Upper lobe of left lung (tissue), 6 donors: Measurements from ENCODE around the gene CABP1. TPM values are rescaled to one million over a fixed set of nuclear protein-coding genes. Genes with fewer than 3 reads are reported as not detected.

Experiments used
- ATAC-seq, 2 donors: fragments of 200-7000 bp; cut with Tn5 transposase; one replicate each; pipeline ENCODE4 v1.9.1; 2022; ENCODE audit warnings: mild to moderate bottlenecking in 2 of 2, moderate library complexity in 2 of 2; ENCODE audit not compliant: low FRiP score in 2 of 2
- DNase-seq, 2 donors: peaks; one replicate each; pipeline ENCODE4 v3.0.0-alpha.2; 2019 to 2020
- H3K27ac ChIP-seq, 4 donors: fragments of 200-600 bp; sonication (generic); one replicate each; pipeline ENCODE4 v1.5.1; 2016 to 2019
- H3K27me3 ChIP-seq, 4 donors: fragments of 200-600 bp; sonication (generic); one replicate each; pipeline ENCODE4 v1.5.1; 2017 to 2019
- H3K36me3 ChIP-seq, 4 donors: fragments of 200-600 bp; sonication (generic); one replicate each; pipeline ENCODE4 v1.5.1; 2016 to 2019
- H3K4me1 ChIP-seq, 4 donors: fragments of 200-600 bp; sonication (generic); one replicate each; pipeline ENCODE4 v1.5.1; 2018 to 2019
- H3K4me3 ChIP-seq, 4 donors: fragments of 200-600 bp; sonication (generic); one replicate each; pipeline ENCODE4 v1.5.1; 2017 to 2019; ENCODE audit warnings: mild to moderate bottlenecking in 2 of 4, moderate library complexity in 1 of 4
- H3K9me3 ChIP-seq, 4 donors: fragments of 200-600 bp; sonication (generic); one replicate each; pipeline ENCODE4 v1.5.1; 2018 to 2019
- EP300 ChIP-seq, 4 donors: sonication (generic); formaldehyde crosslinking; IDR thresholded peaks; one replicate each; pipeline ENCODE4 v1.5.1; 2017; ENCODE audit warnings: antibody characterized with exemption in 4 of 4, control low read depth in 2 of 4
- POLR2A ChIP-seq, 4 donors: fragments of 450-650 bp; IDR thresholded peaks; one replicate each; pipeline ENCODE4 v1.5.1; 2016 to 2017; ENCODE audit warnings: antibody characterized with exemption in 4 of 4, mild to moderate bottlenecking in 2 of 4
- POLR2AphosphoS5 ChIP-seq, 2 donors: sonication (generic); formaldehyde crosslinking; IDR thresholded peaks; one replicate each; pipeline ENCODE4 v1.5.1; 2017; ENCODE audit warnings: antibody characterized with exemption in 2 of 2
- WGBS, 2 donors: methylation state at CpG; one replicate each; pipeline ENCODE4 v1.1.5; 2017 to 2018; 5-methylcytosine and 5-hydroxymethylcytosine counted together
- total RNA-seq, 6 donors: library from RNA; depleted of rRNA in 4 of 6; stranded (reverse); fragments of >200 nt in 4 of 6; gene quantifications; one replicate each; pipeline versions ENCODE4 v1.1.0 to v1.2.1, GENCODE V29; 2016 to 2021
- TF ChIP-seq, protein P1 (sequence below), 6 experiments: fragments of 450-650 bp in 4 of 6; fragments of 200-600 bp in 2 of 6; sonication (generic) in 2 of 6; IDR thresholded peaks; one replicate each; pipeline ENCODE4 v1.5.1; 2016 to 2019; ENCODE audit warnings: antibody characterized with exemption in 6 of 6
- donor health status: DM: no; HTN: no; CAD: no; lungs with moderate emphysema.
- donor health status: DM: no; HTN: yes; CAD: no; lungs with severe emphysema.

CABP1 gene
- total RNA-seq, 6 donors from 2014 or later, result 1.2 to 2.1 TPM; not detected in 4

GRCh38 chr12:120640861-120641833 is 721 bp downstream of the CABP1 start:
- TF ChIP-seq POLR2A (IDR thresholded peaks at IDR 0.05) (no peak), POLR2AphosphoS5 (IDR thresholded peaks at IDR 0.05) (no peak), EP300 (IDR thresholded peaks at IDR 0.05) (no peak)
- TF ChIP-seq, protein P1, sequence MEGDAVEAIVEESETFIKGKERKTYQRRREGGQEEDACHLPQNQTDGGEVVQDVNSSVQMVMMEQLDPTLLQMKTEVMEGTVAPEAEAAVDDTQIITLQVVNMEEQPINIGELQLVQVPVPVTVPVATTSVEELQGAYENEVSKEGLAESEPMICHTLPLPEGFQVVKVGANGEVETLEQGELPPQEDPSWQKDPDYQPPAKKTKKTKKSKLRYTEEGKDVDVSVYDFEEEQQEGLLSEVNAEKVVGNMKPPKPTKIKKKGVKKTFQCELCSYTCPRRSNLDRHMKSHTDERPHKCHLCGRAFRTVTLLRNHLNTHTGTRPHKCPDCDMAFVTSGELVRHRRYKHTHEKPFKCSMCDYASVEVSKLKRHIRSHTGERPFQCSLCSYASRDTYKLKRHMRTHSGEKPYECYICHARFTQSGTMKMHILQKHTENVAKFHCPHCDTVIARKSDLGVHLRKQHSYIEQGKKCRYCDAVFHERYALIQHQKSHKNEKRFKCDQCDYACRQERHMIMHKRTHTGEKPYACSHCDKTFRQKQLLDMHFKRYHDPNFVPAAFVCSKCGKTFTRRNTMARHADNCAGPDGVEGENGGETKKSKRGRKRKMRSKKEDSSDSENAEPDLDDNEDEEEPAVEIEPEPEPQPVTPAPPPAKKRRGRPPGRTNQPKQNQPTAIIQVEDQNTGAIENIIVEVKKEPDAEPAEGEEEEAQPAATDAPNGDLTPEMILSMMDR (IDR thresholded peaks at IDR 0.05), result no peak
- ATAC-seq, result peak; percentile 78 to 85
- no peak overlapping the region for H3K27ac ChIP-seq
- WGBS, 2 donors, result 5 to 8% methylated on average over 5 to 21 of the region's 115 CpGs
- peaks cover 12 to 19% (median 15%) of the 10 kb centered on the region in 4 donors for H3K4me1 ChIP-seq
- H3K9me3 ChIP-seq, result no peaks in the 10 kb centered on the region
- peak; percentile 31 to 91 for DNase-seq
- H3K4me3 ChIP-seq, result peak overlapping the region in 3 of 4 donors; percentile 52 to 57 (median 53)
- H3K27me3 ChIP-seq, result peaks cover 0 to 37% (median 21%) of the 10 kb centered on the region in 4 donors
- H3K36me3 ChIP-seq, result no peaks in the 10 kb centered on the region

DNA sequence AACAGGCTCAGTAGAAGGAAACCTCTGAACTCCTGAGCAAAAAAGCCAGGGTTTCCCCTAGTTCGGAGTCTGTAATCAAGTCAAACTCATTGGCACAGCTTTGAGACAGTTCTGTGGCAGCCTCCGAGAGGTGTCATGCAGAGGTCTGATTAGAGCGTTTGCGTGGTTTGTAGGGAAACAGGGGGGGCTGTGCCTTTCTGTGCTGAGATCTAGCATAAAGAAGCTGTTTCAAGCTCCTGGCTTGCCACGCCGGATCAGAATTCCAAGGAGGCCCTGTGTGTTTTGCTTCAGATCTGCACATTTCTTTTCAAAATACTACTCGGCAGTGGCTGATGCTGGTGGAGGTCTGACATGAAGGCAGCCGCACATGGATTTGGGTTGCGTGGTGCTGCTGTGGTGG is 1.7 kb downstream of the CABP1 start:
- Histone ChIP-seq H3K36me3 (no peaks in the 10 kb centered on the region), H3K9me3 (no peaks in the 10 kb centered on the region), H3K4me1 (peaks cover 12 to 19% (median 15%) of the 10 kb centered on the region in 4 donors), H3K4me3 (no peak overlapping the region), H3K27me3 (peaks cover 0 to 37% (median 21%) of the 10 kb centered on the region in 4 donors), H3K27ac (no peak overlapping the region)
- WGBS, 2 donors, result 72 to 73% methylated on average over 6 to 9 of the region's 9 CpGs
- ATAC-seq (no peak), DNase-seq (no peak)
- TF ChIP-seq EP300 (IDR thresholded peaks at IDR 0.05), result no peak
- TF ChIP-seq POLR2AphosphoS5 (IDR thresholded peaks at IDR 0.05), result no peak
- TF ChIP-seq, protein P1 (IDR thresholded peaks at IDR 0.05), result no peak
- no peak for TF ChIP-seq POLR2A (IDR thresholded peaks at IDR 0.05)

- DNase-seq (no peak), ATAC-seq (no peak)
- no peaks in the 10 kb centered on the region for H3K36me3 ChIP-seq
- no peak overlapping the region for H3K4me3 ChIP-seq
- H3K27me3 ChIP-seq, result peaks cover 0 to 37% (median 21%) of the 10 kb centered on the region in 4 donors
- no peak for TF ChIP-seq POLR2AphosphoS5 (IDR thresholded peaks at IDR 0.05)
- 88 to 90% methylated on average over 4 of the region's 4 CpGs for WGBS, 2 donors
- H3K4me1 ChIP-seq, result peaks cover 12 to 19% (median 15%) of the 10 kb centered on the region in 4 donors
- H3K27ac ChIP-seq, result no peak overlapping the region
- no peaks in the 10 kb centered on the region for H3K9me3 ChIP-seq
Measured at GRCh38 chr12:120642826-120643225, 2.4 kb downstream of the CABP1 start.

DNA sequence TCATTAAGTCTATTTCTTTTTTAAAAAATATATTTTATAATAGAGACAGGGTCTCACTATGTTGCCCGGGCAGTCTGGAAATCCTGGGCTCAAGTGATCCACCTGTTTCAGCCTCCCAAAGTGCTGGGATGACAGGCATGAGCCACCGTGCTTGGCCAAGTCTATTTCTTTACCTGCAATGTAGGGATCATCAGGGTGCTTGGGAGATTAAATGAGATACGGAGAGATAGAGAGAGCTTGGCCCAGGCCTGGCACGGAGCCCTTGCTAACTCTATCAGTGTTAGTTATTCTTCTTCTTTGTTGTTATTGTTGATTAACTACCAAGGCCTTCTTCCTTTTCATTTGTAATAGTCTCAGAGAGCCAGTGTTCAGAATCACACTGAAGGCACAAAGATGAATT is 3.1 kb downstream of the CABP1 start:
- 74 to 80% methylated on average over 4 of the region's 4 CpGs for WGBS, 2 donors
- H3K4me1 ChIP-seq, result peaks cover 12 to 19% (median 15%) of the 10 kb centered on the region in 4 donors
- no peak for TF ChIP-seq POLR2A (IDR thresholded peaks at IDR 0.05)
- TF ChIP-seq, protein P1 (IDR thresholded peaks at IDR 0.05), result no peak
- no peak for TF ChIP-seq EP300 (IDR thresholded peaks at IDR 0.05)
- no peak for TF ChIP-seq POLR2AphosphoS5 (IDR thresholded peaks at IDR 0.05)
- no peak overlapping the region for H3K4me3 ChIP-seq
- DNase-seq (no peak), ATAC-seq (no peak)
- no peaks in the 10 kb centered on the region for H3K9me3 ChIP-seq
- no peaks in the 10 kb centered on the region for H3K36me3 ChIP-seq
- H3K27ac ChIP-seq, result no peak overlapping the region
- peaks cover 0 to 37% (median 21%) of the 10 kb centered on the region in 4 donors for H3K27me3 ChIP-seq

- Histone ChIP-seq H3K4me3 (no peak overlapping the region), H3K4me1 (peaks cover 14 to 21% (median 19%) of the 10 kb centered on the region in 4 donors), H3K36me3 (no peaks in the 10 kb centered on the region), H3K27ac (no peak overlapping the region), H3K27me3 (peaks cover 0 to 33% (median 15%) of the 10 kb centered on the region in 4 donors), H3K9me3 (no peaks in the 10 kb centered on the region)
- DNase-seq, result no peak
- TF ChIP-seq POLR2AphosphoS5 (IDR thresholded peaks at IDR 0.05), result no peak
- TF ChIP-seq POLR2A (IDR thresholded peaks at IDR 0.05), result no peak
- no peak for TF ChIP-seq EP300 (IDR thresholded peaks at IDR 0.05)
- TF ChIP-seq, protein P1 (IDR thresholded peaks at IDR 0.05), result no peak
- 53 to 59% methylated on average over 6 of the region's 6 CpGs for WGBS, 2 donors
- ATAC-seq, result no peak
Measured at GRCh38 chr12:120646044-120646443, 5.6 kb downstream of the CABP1 start.
